ENCODE data around the gene MED13L.
"Not testable (repeated sequence)": the region's sequence is repeated elsewhere in the genome, so short reads cannot be mapped to it uniquely, and the experiment has no call there.

The MED13L gene

DNA sequence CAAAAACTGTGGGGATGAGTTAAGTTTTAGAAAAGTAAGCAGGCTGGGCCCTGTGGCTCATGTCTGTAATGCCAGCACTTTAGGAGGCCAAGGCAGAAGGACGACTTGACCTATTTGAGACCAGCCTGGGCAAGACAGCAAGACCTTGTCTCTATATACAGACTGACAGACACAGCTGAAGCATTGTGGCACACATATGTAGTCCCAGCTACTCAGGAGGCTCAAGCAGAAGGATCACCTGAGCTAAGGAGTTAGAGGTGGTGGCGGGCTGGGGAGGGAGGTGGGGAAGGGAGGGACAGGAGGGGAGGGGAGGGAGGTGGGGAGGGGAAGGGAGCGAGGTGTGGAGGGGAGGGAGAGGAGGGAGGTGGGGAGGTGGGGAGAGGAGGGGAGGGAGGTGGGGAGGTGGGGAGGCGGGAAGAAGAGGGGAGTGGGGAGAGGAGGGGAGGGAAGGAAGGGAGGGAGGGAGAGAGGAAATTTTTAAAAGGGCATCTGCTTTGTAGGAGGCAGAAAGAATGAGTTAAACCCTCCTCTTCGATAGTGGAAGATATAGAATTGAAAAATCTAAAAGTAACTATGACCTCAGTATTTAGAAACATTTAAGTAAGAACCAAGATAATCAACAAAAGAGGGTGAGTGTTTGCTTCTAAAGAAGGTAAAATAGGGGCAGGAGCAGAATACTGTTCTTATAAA is 30.9 kb downstream of the MED13L start:
- DNase-seq (ENCODE audit: low read depth): no peak

DNA sequence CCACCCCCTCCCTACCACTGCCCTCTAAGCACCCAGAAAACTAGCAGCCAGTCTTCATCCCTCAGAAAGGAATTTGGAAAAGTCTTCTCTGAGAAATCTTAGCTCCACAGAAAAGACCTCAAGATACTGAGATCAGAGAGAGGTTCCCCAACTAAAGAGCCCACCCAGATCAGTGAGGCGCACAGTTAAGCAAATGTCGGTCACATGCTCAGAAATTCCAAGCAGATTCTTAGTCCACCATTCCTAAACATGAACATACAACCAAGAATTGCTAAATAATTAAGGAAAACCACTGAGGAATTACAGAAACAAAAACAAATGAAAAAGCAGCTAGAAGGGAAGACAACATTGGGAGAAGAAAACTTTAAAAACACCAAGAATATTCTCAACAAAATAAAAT is 32.3 kb downstream of the MED13L start:
- no peak for DNase-seq (ENCODE audit: low read depth)

DNA sequence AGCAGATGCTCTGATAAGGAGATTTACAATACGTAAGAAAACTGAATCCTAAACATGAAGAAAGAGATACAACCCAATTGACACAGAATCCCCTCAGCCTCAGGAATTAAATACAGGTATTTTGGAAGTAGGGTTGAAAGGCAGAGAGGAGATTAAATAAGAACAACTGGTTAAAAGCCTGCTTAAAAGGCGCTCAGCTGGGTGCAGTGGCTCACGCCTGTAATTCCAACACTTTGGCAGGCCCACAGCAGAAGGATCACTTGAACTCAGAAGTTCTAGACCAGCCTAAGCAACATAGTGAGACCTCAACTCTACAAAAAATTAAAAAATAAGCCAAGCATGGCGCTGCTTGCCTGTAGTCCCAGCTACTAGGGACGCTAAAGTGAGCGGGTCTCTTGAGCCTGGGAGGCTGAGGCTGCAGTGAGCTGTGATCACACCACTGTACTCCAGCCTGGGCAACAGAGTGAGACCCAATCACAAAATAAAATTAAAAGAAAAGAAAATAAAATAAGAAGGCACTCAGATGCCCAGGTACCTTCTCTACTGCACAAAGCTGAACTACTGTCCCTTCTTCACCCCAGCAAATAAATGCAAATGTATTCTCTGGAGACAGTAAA is 32.9 kb downstream of the MED13L start:
- DNase-seq (ENCODE audit: low read depth): no peak

DNA sequence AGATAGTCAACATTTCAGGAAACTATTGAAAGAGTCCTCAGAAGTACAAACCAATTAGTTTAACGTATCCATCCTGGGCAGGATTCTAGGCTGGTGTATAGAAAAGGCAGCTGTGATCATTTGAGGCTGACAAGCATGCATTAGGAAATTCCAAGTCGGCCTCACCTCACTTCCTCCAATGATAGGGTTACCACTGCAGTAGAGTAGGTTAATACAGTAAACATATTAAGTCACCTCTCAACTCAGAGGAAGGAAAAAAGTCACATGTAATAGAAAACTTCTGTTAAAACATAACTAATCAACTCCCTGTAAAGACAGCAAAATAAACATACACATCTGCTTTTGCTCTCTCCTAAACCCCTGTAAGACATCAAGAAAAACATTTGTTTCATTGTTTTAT is 33.5 kb downstream of the MED13L start:
- DNase-seq (ENCODE audit: low read depth): no peak

DNA sequence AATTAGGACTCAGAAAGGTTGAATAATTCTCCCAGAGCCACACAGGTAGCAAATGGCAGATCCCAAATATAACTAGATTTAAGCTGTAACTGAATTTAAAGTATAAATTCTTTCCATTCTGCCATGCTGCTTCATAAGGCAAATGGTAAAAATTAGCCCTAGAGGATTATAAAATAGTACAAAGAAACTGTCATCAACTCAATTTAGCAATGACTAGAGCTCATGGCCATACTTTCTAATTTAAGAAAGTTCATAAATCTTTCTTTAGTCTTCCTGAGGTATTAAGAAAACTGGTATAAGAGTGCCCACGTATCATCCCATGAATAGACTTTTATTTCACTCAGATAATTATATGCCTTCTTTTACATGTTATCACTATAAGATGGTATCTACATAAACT is 34.8 kb downstream of the MED13L start:
- DNase-seq (ENCODE audit: low read depth): no peak

DNA sequence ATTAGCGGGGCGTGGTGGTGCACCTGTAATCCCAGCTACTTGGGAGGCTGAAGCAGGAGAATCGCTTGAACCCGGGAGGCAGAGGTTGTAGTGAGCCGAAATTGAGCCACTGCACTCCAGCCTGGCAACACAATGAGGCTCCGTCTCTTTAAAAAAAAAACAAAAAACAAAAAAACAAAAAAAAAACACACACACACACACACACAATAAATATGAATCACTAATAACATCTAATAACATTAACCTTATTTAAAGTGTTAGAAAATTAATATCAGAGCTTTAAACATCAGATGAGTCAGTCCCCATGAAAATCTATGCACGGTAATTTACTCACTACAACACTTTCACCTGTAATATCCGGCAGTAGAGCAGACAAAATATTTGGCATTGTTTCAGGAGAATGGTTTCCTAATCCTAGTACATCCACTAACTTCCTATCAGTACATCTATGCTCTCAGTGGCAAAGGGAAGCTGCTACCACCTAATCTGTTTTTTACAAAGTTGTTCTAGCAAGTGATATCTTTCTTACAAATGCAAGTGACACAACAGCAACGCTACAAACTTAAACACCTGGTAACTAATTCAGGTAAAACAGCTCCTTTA is 36.2 kb downstream of the MED13L start:
- no peak for DNase-seq (ENCODE audit: low read depth)

DNA sequence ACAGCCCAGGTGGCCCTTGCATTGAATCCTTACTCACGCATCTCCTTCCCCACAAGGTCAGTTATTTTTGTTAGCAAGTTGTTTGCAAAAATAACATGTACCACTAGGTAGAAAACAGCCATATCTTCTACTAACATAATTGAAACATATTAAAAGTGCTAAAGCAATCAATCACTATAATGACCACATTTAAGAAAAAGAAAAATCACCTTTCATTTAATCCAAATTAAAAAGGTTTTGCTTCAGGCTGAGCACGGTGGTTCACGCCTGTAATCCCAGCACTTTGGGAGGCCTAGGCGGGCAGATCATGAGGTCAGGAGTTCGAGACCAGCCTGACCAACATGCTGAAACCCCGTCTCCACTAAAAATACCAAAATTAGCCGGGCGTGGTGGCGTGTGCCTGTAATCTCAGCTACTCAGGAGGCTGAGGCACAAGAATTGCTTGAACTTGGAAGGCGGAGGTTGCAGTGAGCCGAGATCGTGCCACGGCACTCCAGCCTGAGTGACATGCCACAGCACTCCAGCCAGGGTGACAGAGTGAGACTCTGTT is 38.8 kb downstream of the MED13L start:
- DNase-seq (ENCODE audit: low read depth): not testable (repeated sequence)

DNA sequence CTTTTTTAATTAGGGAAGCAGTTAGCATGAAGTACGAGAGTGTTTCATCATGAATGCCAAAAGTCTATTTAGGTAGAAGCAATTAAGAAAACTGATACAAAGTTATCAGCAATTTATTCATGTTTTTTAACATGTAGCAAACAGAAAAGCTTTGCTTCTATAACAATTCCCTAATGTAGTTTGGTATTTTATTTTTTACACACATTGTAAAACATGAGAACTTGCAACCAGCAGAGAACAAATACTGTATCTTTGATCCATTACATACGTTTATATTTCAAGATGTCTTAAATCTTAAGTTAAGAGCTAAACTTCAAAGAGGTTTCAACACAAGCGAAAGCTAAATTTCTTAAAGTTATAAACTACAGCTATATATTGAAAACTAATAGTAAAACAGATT is 39.3 kb downstream of the MED13L start:
- no peak for DNase-seq (ENCODE audit: low read depth)

DNA sequence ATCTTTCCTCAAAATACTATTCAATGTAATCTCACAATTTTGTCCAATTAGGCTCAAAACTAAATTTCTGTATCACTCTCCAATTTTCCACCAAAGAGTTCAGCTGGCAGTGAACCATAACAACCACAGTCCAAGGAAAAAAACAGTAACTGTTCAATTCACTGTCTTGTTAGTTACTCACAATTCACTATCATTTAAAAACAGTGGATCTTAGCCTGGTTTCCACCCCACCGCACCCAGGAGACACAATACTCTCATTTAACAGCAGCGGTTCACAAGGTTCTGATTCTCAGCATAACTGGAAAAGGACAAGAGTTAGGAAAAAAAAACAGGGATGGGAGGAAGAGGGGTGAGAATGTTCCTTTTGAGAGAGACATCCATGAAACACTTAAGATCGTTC is 40.5 kb downstream of the MED13L start:
- DNase-seq (ENCODE audit: low read depth): no peak

DNA sequence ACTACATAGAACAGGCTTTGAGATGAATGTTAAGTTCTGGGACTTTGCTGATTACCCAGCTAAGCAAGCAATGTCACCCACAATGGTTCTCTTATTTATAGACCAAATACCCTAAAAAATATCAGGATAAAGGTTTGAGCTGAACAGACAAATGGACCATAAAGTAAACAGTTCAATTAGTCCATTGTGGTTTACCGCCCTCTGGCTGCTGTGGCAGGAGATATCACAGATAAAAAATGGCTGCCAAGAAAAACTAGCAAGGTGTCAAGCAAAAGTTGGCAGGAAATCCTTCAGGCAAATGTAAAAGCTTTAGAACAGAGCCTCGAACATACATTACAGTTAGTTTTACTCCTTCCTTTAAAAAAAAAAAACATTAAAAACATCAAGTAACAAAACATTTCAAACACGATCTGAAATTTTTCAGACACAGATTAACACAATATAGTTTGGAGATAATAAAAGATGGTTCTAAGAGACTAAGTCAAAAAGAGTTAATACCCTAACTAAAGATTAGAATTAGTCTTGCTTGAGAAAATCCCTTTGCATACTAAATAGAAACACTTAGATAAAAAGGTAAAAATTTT is 41.3 kb downstream of the MED13L start:
- DNase-seq (ENCODE audit: low read depth): no peak

DNA sequence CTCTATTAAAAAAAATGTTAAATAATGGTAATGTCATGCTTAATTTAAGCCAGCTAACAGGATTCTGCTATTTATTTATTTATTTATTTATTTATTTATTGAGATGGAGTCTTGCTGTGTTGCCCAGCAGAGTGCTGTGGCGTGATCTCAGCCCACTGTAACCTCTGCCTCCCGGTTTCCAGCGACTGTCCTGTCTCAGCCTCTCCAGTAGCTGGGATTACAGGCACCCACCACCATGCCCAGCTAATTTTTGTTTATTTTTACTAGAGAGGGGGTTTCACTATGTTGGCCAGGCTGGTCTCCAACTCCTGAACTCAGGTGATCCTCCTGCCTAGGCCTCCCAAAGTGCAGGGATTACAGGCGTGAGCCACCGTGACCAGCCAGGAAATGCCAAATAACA is 43.3 kb downstream of the MED13L start:
- DNase-seq (ENCODE audit: low read depth): not testable (repeated sequence)

DNA sequence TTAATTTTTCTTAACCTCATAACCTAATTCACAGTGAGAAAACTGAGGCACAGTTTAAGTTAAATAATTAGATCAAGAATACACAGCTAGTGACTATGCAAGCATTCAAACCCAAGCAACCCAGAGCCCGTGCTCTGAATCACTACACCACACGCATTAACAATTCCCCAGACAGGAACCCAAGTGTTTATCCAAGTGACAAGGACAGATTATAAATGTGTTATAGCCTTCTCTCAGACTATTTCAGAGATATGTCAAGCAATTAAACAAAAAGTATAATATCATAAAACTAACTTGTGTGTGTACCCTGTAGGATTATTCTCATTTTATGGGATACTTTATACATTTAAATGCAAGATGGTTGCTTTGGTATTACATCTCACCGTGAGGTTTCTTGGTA is 43.8 kb downstream of the MED13L start:
- no peak for DNase-seq (ENCODE audit: low read depth)

DNA sequence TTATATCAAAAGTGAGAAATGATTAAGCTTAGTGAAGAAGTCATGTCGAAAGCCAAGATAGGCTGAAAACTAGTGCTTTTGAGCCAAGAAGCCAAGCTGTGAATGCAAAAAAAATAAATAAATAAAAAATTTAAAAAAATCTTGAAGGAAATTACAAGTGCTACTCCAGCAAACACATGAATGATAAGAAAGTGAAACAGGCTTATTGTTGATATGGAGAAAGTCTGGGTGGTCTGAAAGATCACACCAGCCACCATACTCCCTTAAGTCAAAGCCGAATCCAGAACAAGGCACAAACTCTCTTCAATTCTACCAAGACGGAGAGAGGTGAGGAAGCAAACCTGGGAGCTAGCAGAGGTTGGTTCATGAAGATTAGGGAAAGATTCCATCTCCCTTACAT is 49.7 kb downstream of the MED13L start:
- no peak for DNase-seq (ENCODE audit: low read depth)

DNA sequence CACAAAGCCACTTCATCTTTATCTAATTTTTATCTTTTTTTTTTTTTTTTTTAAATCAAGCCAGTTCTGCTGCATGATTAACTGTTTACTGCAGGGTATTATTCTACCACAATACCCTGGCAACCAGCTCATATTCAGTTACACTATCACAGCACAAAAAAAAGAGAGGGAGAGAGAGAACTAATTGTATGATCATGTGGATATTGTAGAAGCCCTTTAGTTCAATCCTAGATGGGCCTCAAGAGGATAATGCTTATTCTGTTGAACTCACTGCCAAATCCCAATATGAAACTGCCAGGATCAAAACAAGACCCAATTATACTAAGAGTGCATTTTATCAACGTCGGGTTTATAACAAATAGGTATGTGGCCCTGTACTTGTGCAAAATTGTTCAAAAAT is 51.5 kb downstream of the MED13L start:
- no peak for DNase-seq (ENCODE audit: low read depth)

DNA sequence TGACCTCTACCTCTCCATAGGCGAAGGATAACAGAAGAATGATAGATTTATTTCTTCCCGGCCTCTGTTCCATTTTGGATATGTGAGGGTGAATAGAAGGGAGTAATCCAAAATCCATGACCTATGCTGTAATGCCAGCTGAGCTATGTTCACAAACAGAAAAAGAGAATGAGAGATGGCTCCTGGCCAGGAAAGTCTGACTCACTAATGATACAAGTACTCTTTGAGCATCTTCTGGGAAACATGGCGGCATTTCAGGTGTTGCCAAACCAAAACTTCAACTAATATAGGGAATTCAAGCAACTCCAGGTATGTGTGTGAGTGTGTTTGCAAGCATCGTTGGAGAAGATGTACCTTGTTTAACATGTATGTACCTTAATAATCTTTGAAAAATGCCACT is 55.1 kb downstream of the MED13L start:
- DNase-seq (ENCODE audit: low read depth): no peak

DNA sequence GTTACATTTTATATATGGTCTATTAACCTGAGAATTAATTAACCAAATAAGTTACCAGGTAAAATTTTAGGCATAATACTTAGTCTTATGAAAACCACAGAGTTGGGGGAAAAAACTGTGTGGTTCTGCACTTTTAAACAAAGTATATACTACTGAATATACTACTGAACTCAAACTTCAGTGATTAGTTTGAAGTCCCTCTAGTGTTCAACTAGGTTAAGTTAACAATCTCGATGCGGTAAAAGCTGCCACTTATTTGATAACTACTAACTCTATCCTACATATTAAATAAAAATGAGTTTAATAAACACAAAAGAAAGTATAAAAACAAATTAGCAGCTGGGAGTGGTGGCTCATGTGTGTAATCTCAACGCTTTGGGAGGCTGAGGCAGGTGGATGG is 56.7 kb downstream of the MED13L start:
- no peak for DNase-seq (ENCODE audit: low read depth)

DNA sequence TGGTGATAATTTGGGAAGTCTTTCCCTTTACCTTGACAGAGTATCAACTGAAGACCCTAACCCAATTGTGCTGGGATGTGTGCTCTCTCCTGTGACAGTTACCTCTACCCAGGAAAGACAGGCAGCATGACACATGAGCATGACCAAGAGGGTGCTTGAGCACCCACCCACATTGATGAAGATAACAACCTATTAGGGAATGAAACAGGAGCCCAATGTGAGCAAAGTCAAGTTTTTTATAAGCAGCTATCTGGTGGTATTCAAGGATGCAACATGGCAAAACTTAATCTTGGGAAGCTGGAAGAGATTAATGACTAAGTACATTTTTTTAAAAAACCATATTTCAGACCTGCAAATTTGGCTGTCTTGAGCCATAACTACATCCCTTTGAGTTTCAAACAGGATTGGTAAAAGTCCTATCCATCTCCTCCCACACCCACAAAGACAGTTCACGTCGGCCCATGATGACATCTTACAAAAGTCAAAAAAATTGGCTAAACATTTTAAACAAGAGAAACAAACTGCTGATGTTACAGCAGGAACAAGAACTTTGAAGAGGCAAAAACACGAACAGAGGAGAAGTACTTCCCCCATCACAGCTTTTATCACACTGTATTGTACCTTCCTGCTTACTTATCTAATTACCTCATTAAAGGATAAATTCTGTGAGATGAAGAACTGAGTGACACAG is 60.3 kb downstream of the MED13L start:
- DNase-seq (ENCODE audit: low read depth): no peak

DNA sequence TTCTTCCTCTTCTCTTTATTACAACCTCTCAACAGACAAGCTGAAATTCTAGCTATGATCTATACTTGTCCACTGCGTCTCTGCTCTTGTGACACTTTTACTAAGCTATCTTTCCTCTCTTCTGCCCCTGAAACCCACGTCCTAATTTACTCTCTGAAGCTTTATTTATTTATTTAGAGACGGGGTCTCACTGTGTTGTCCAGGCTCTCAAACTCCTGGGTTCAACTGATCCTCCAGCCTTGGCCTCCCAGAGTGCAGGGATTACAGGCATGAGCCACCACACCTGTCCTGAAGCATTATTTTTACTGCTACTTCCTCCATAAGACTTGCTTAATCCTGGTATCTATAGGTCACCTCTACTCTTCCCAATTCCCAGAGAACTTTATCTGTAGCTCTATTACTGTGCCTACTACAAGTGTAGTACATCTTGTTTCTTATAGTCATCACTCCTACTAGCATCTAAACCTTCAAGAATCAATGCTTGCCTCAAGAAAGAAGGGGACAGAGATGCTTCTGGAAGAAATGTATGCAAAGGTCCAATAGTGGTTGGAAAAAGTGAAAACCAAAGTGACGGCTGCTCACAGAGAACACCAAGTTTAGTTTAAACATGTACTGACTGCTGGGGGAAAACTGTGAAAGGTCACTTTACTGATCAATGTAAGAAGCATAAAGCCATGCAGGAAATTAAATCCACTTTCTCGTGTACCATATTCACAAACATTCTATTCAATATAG is 61.3 kb downstream of the MED13L start:
- DNase-seq (ENCODE audit: low read depth): no peak

DNA sequence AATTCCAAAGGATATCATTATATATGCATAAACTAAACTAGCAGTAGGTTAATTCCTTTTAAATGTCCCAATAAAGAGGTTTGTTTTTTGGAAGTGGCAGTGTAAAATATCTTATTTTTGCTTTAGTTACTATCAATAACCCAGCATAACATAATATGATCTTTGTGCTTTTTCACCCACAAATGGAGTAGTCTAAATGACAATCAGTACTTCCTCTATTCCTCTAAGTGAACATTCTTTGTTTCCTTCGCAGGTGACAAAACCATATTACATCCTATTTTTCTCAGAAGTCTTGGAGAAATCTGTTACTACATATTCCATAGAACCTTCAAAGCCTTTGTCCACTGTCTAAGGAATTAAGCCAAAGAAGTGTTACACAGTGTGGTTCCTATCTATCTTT is 62.5 kb downstream of the MED13L start:
- DNase-seq (ENCODE audit: low read depth): no peak

DNA sequence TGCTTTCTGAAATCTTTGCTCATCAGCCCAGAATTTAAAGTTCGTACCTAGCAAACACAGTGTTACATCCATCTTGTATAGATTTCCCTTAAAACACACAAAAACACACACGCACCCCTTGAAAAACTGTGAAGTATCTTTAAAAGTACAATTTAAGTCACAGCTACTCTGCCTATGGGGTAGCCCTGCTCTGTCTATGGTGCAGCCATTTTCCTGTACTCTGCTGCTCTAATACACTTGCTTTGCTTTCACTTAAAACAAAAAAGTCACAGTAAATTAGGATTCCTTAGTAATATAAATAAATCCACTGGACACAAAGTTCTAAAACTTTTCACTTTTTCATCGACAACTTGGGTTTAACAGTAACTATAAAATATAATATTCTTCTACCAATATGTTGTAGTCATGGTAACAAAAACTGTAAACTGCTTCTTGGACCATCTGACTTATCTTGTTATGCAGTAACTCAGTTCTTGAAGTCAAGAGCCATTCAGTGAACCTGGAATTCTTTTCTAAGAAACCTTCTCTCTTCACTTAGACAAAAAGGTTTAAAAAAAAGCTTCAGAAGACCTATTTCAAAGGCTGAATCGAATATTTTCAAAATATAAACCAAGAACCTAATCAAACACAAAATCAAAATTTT is 63.5 kb downstream of the MED13L start:
- no peak for DNase-seq (ENCODE audit: low read depth)

DNA sequence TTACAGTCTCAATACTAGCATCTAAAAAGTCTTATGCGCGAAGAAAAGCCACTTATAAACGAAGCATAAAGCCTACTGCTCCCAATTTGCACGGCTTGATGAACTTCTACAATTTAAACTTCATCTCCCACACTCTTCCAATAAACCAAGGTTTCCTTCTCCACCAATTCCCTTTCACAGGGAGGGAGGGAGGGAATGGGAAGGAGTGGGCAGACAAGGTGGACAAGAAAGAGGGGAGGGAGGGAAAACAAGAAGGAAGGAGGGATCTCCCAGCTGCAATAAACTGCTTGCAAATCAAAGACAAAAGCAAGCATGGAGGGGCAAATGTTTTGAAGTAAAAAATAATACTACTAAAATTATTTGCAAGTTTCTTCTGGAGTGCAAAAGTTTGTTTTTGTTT is 64.5 kb downstream of the MED13L start:
- DNase-seq (ENCODE audit: low read depth): no peak
